Epidermal melanocyte (primary cell): Measurements from ENCODE around the gene SLC17A9.

Experiments
- DNase-seq: peaks from one replicate; pipeline ENCODE4 v3.0.0; 2011; ENCODE audit warnings: low spot score; ENCODE audit not compliant: insufficient read length

The SLC17A9 gene

DNA sequence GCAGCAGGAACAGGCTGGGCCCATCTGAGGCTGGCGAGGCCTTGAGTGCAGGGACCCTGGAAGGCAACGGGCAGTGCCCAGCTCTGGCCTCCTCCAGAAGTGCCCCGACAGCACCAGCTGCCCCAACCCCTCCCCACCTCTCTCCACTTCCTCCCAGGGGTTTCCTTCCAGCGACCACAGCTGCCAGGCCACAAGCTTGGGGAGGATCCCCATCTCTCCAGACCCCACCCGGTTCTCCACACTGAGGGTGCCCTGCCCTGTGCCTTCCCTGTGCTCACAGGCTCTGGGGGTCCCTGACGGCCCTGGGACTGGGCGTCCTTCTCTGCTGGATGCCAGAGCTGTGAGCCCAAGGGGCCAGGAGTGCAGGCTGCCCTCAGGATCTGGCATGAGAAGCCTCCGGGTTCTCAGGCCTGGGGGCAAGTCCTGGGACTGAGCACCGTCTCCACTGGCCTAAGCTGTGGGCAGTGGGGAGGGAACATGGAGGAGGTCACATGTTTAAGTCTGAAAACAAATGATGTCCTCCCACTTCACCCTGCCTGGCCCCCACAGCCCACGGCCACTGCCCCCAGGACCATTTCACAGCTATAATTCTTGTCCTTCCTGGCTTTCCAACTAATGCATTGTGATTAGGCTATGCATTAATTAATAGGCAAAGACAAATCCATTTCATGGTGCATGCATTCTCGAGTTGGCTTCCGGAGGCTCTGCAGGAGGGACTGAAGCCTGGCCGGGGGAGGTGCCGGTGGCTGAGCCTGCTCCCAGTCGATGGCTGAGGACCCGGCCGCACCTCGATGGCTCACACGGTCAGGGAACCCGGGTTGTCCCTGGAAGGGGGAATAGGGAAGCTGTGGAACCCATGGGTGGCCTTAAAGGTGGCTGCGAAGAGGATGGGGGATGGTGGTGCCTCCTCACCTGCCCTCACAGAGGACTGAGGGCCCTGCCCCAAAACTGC lies 29.9 kb downstream of the SLC17A9 start:
- no peak for DNase-seq

- DNase-seq, result no peak
Observed at GRCh38 chr20:62983210-62983609, 30.7 kb downstream of the SLC17A9 start.

DNA sequence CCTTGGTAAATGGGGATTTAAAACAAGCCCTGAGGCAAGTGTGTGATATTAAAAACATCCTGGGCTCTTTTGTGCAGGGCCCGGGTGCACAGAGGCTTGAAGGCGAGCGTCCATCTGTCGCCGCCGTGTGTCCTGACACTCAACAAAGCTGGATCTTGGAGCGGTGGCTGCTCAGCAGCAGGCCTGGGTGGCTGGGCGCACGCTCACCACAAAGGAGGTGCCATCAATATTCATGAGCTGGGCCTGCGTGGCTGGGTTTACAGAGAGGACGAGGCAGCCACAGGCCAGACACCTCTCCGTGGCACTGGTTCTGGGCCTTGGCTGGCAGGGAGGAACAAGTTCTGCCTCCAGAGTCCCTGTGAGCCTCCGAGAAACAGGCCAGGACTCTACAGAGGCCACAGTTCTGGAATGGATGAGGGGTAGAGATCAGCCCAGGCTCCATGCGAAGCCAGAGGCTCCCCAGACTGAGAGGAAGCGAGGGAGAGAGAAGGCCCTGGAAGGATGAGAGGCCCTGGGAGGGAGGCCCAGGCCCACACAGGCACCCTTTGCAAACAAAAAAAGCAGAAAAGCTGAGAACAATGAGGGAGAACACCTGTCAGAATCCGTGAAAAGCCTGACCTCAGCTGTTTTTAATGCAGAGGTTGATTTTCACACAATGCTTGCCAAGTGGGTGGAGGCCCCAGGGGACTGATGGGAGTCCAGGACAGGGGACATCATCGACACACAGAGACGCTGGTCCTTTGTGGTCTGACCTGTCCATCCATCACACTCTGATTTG lies 32.3 kb downstream of the SLC17A9 start:
- no peak for DNase-seq

GRCh38 chr20:62985444-62985778 lies 32.9 kb downstream of the SLC17A9 start:
- DNase-seq, result no peak

- DNase-seq, result no peak
Observed at GRCh38 chr20:62986257-62986800, 33.8 kb downstream of the SLC17A9 start.

DNA sequence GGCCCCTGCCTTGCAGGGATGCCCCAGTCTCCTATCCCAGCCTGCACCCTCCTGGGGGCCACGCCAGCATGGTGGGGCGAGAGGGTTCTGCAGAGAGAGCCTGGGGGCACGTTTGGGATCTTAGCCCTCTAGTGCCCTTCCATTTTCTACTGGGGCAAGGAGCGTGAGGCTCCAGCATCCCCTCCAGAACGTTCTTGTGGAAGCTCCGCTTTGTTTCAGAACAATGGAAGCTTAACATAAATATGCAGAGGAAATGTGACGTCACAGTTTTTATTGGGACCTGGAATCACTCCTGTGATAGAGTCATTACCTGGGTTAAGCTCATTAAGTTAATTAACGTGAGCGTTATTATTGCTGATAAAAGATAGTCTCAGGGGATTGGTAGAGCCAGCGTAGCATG lies 34.6 kb downstream of the SLC17A9 start:
- DNase-seq, result no peak

GRCh38 chr20:62989201-62989601 lies 36.7 kb downstream of the SLC17A9 start:
- DNase-seq, result no peak

- DNase-seq, result no peak
Observed at GRCh38 chr20:62990306-62990825, 37.9 kb downstream of the SLC17A9 start.

DNA sequence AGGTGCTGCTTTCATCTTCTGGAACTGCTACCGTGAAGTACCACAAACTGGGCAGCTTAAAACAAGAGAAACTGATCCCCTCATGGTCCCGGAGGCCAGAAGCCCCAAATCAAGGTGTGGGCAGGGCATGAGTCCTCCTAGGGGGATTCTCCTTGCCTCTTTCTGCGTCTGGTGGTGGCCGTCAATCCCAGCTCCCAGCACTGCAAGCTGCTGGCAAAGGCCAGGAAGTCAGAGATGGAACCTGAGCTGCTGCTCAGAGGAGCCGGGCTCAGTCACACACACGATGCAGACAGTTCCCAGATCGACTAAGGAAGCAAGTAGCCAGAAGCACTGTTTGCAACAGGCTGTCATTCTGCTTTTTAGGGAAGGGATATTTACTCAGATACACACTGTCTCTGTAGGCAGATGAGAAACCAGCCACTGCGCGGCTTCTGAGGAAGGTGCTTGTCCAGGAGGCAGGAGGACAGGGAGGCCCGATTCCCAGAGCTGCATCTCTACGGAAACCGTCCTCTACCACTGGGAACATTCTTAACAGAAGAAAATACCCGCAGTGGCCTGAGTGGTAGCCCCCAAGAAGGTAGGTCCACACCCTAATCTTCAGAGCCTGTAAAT lies 38.8 kb downstream of the SLC17A9 start:
- DNase-seq, result no peak

DNA sequence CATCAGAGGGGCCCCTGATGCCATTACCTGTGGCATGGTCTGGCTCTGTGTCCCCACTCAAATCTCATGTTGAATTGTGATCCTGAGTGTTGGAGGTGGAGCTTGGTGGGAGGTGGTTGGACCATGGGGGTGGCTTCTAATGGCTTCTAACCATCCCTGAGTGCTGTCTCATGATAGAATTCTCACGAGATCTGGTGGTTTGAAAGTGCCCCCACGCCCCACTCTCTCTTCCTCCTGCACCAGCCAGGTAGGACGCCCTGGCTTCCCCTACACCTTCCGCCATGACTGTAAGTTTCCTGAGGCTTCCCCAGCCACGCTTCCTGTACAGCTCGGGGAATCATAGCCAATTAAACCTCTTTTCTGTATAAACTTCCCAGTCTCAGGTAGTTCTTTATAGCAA lies 39.4 kb downstream of the SLC17A9 start:
- no peak for DNase-seq

- DNase-seq, result no peak
Observed at GRCh38 chr20:62993856-62994494, 41.5 kb downstream of the SLC17A9 start.

GRCh38 chr20:62994869-62995281 lies 42.4 kb downstream of the SLC17A9 start:
- no peak for DNase-seq

GRCh38 chr20:62995481-62995880 lies 43.0 kb downstream of the SLC17A9 start:
- DNase-seq, result no peak

- no peak for DNase-seq
Observed at GRCh38 chr20:62995898-62996595, 43.5 kb downstream of the SLC17A9 start.

GRCh38 chr20:62996596-62996982 lies 44.1 kb downstream of the SLC17A9 start:
- no peak for DNase-seq

GRCh38 chr20:62997417-62998035 lies 45.0 kb downstream of the SLC17A9 start:
- no peak for DNase-seq

DNA sequence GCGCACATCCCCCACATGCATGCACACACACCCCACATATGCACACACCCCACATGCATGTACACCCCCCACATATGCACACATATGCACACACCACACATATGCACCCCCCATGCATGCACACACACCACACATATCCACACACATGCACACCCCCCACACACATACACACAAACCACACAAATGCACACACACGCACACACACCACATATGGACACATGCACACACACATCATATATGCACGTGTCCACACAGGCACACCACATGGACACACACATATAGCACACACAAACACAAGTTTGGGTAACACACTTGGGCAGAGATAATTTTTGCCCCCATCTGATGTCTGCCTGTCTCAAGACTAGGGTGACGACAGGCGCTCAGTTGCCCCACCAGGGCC lies 45.9 kb downstream of the SLC17A9 start:
- no peak for DNase-seq

DNA sequence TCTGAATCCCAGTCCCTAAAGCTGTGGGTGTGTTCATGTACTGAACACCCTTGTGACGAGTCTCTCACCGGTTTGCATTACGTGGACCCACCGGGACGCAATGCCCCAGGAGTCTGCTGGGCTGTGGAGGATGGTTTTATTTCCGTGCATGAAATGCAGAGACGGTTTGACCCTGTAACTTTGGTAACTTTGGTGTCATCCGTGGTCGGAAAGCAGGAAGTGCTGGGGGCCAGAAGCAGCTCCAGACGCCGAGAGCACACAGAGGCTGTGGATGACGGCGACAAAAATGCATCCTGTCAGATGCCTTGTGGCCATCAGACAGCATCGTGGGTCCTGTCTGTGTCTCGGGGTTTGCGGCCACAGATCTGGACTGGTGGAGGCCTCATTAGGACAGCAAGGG lies 47.1 kb downstream of the SLC17A9 start:
- DNase-seq, result no peak

DNA sequence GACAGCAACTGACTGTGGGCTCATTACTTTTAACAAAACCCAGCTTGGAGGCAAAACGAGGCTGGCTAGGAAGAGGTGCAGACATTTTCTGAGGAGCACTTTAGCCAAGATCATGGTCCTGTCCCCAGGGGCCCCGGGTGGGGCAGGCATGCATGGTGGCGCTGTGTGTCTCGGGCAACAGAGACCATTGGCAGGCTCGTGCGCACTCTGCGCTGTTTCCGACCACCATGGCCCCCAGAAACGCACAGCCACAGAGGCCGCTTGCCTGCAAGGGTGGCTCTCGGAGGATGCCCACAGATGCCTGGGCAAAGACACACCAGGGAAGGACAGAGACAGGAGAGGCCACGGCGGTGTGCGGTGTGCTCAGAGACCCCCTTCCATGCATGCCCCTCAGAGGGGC lies 47.5 kb downstream of the SLC17A9 start:
- no peak for DNase-seq

- no peak for DNase-seq
Observed at GRCh38 chr20:63000958-63001357, 48.4 kb downstream of the SLC17A9 start.
